OCI-LY7 (cell line): ENCODE data around the gene WLS.

Experiments used
- CTCF ChIP-seq: fragments of 200-600 bp; sonication (generic); conservative IDR thresholded peaks from 2 replicates; pipeline ENCODE4 v1.5.1; 2014; ENCODE audit warnings: mild to moderate bottlenecking, antibody characterized with exemption, low read length, moderate library complexity, mixed read lengths
- EZH2phosphoT487 ChIP-seq: fragments of 200-600 bp; sonication (generic); IDR thresholded peaks from 2 replicates; pipeline ENCODE4 v1.6.1; 2018; ENCODE audit warnings: low read depth, borderline replicate concordance, mild to moderate bottlenecking, mixed run types, antibody characterized with exemption, low read length, moderate library complexity, mixed read lengths

- no peak for TF ChIP-seq CTCF
- no peak for TF ChIP-seq EZH2phosphoT487
Measured at GRCh38 chr1:68228851-68229250, 3.5 kb downstream of the WLS start.
